ENCODE results near the gene ANO9. TPM values are rescaled to one million over a fixed set of nuclear protein-coding genes. Genes with fewer than 3 reads are reported as not detected.
A peak's percentile ranks its signal among the peaks of the same experiment; 100 is the strongest.

Gene ANO9
- total RNA-seq, 3 donors from 2014 or later, result 0.32 to 14.2 (median 9.8) TPM

DNA sequence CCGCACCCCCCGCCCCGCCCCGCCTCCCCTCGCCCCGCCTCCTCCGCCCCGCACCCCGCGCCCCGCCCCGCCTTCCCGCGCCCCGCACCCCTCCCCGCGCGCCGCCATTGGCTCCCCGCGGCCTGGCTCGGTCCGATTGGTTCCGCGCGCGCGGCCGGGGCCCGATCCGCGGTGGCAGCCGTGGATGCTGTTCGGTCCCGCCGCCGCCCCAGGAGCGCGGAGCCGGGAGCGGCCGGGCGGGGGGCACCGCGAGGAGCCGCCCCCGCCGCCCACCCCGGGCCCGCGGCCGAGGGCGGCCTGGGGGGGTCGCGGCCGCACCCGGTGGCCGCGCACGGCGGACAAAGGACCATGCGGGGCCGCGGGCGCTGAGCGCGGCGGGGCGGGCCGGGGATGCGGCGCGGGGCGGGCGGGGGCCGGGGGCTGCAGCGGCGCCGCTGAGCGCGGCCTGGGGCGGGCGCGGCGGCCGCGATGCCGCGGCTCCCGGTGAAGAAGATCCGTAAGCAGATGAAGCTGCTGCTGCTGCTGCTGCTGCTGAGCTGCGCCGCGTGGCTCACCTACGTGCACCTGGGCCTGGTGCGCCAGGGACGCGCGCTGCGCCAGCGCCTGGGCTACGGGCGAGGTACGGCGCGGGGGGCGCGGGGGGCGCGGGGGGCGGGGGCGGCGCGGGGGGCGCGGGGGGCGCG, 72.3 kb downstream of the ANO9 start, which contains the start of gene B4GALNT4:
Gene B4GALNT4, plus strand, starts transcription at position 164 of the 683 bp plus-strand sequence. Its CDS starts 305 bp downstream, at position 469.
- intact Hi-C loops (cut with DNase I; ENCODE audit: low total_unique reads), result no loop called here
- no peaks in the 10 kb centered on the region for H3K36me3 ChIP-seq
- TF ChIP-seq POLR2AphosphoS5 (IDR thresholded peaks at IDR 0.05) (no peak), POLR2A (IDR thresholded peaks at IDR 0.05) (no peak)
- TF ChIP-seq, protein P1, sequence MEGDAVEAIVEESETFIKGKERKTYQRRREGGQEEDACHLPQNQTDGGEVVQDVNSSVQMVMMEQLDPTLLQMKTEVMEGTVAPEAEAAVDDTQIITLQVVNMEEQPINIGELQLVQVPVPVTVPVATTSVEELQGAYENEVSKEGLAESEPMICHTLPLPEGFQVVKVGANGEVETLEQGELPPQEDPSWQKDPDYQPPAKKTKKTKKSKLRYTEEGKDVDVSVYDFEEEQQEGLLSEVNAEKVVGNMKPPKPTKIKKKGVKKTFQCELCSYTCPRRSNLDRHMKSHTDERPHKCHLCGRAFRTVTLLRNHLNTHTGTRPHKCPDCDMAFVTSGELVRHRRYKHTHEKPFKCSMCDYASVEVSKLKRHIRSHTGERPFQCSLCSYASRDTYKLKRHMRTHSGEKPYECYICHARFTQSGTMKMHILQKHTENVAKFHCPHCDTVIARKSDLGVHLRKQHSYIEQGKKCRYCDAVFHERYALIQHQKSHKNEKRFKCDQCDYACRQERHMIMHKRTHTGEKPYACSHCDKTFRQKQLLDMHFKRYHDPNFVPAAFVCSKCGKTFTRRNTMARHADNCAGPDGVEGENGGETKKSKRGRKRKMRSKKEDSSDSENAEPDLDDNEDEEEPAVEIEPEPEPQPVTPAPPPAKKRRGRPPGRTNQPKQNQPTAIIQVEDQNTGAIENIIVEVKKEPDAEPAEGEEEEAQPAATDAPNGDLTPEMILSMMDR (IDR thresholded peaks at IDR 0.05), result no peak
- H3K27ac ChIP-seq, result no peak within 1 kb of the TSS
- H3K27me3 ChIP-seq, result peaks cover 0 to 28% of the 10 kb centered on the region in 2 donors
- no peaks in the 10 kb centered on the region for H3K9me3 ChIP-seq
- peaks cover 0 to 4% of the 10 kb centered on the region in 2 donors for H3K4me1 ChIP-seq
- peak within 1 kb of the TSS in 2 of 3 donors; percentile 49 to 68 for H3K4me3 ChIP-seq
- no peak for DNase-seq (ENCODE audit: low spot score in 2 of 2)

DNA sequence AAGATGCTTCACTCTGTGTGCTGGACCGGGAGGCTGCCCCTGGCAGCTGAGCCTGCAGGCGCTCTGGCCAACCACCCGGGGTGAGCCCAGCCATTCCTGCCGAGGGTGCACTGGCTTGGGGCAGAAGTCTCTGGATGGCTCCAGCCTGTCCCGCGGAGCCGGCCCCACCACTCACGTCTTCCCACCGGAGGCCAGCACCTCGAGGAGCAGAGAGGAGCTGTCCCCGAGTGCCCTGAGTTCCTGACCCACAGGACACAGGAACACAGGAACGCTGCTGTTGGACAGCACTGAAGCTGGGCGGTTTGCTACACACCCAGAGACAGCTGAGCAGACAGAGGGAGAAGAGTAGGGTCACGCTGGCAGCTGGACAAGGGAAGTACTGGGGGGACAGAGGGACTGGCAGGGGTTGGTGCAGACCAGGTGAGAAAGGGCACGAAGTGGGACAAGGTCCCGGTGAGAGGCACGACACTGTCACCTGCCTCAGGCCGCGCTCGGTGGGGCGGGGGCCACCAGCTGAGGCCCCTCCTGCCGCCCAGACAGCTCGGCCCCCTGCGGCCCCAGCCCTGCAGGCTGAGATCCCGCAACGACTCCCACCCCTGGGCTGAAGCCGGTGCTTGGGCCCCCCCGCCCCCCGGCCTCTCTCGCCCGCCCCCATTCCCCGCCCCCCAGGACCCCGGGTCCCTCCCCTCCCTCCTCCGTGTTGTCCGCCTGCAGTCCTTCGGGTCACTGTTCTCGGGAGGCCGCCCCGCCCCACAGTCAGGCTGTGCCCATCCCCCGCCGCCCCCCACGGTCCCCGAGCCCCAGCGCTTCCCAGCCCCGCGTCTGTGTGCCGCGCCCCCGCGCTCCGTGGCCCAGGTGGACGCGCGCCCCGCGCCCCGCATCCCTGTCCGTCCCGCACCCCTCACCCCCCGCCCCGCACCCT, 73.1 kb downstream of the ANO9 start:
- Histone ChIP-seq H3K9me3 (no peaks in the 10 kb centered on the region), H3K4me1 (peaks cover 0 to 4% of the 10 kb centered on the region in 2 donors), H3K27ac (no peak overlapping the region), H3K27me3 (peaks cover 0 to 32% of the 10 kb centered on the region in 2 donors), H3K4me3 (peak overlapping the region in 2 of 3 donors; percentile 49 to 68), H3K36me3 (no peaks in the 10 kb centered on the region)
- intact Hi-C loops (cut with DNase I; ENCODE audit: low total_unique reads), result no loop called here
- DNase-seq (ENCODE audit: low spot score in 2 of 2), result no peak
- TF ChIP-seq POLR2A (IDR thresholded peaks at IDR 0.05) (no peak), POLR2AphosphoS5 (IDR thresholded peaks at IDR 0.05) (no peak)
- TF ChIP-seq, protein P1 (IDR thresholded peaks at IDR 0.05), result no peak

DNA sequence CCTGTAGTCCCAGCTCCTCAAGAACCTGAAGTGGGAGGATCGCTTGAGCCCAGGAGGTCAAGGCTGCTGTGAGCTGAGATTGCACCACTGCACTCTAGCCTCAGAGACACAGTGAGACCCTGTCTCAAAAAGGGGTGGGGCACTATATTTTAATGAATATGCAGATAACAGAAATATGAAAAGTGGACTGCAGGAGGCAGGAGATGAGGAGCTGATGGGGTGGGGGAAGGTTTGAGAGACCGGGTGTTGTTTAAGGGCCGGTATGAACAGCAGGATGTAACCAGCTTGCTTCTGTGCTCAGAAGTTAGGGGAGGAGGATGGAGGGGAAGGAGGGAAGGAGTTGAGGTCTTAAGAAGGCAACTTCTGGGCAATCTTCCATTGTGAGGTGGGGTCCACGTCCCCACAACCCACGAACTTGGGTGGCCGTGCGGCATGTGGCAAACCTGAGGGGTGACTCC, 73.8 kb downstream of the ANO9 start:
- no peaks in the 10 kb centered on the region for H3K9me3 ChIP-seq
- H3K4me1 ChIP-seq, result peaks cover 0 to 4% of the 10 kb centered on the region in 2 donors
- peaks cover 0 to 32% of the 10 kb centered on the region in 2 donors for H3K27me3 ChIP-seq
- no peaks in the 10 kb centered on the region for H3K36me3 ChIP-seq
- no peak overlapping the region for H3K27ac ChIP-seq
- H3K4me3 ChIP-seq, result peak overlapping the region in 1 of 3 donors; percentile 68
- no peak for DNase-seq (ENCODE audit: low spot score in 2 of 2)
- intact Hi-C loops (cut with DNase I; ENCODE audit: low total_unique reads), result no loop called here
- TF ChIP-seq POLR2AphosphoS5 (IDR thresholded peaks at IDR 0.05) (no peak), POLR2A (IDR thresholded peaks at IDR 0.05) (no peak)

Other genes with a start within 250 kb of the ANO9 start
- gene SCGB1C1, start 248.9 kb downstream of the ANO9 start, total RNA-seq, result not detected
- gene BET1L, start 234.6 kb downstream of the ANO9 start, total RNA-seq, result 10 to 100 TPM; 25.6 to 30.4 (median 28.5) TPM
- gene RIC8A, start 234.3 kb downstream of the ANO9 start, total RNA-seq, result 10 to 100 TPM; 76.5 to 90.8 (median 77.0) TPM
- 10 to 100 TPM; 17.3 to 21.4 (median 19.3) TPM for gene SIRT3, start 205.7 kb downstream of the ANO9 start, total RNA-seq
- 100 to 1,000 TPM in 2 of 3 donors, 10 to 100 TPM in 1; 96.0 to 114 (median 106) TPM for gene PSMD13, start 205.0 kb downstream of the ANO9 start, total RNA-seq
- 1 to 10 TPM in 2 of 3 donors, under 1 TPM in 1; 0.59 to 3.7 (median 2.0) TPM for gene NLRP6, start 163.6 kb downstream of the ANO9 start, total RNA-seq
- gene PGGHG, start 152.9 kb downstream of the ANO9 start, total RNA-seq, result 10 to 100 TPM; 13.0 to 63.9 (median 37.3) TPM
- not detected for gene IFITM5, start 142.5 kb downstream of the ANO9 start, total RNA-seq
- 100 to 1,000 TPM in 2 of 3 donors, 10 to 100 TPM in 1; 81.4 to 404 (median 129) TPM for gene IFITM2, start 134.2 kb downstream of the ANO9 start, total RNA-seq
- 100 to 1,000 TPM; 129 to 321 (median 142) TPM for gene IFITM1, start 128.0 kb downstream of the ANO9 start, total RNA-seq
- gene IFITM3, start 121.2 kb downstream of the ANO9 start, total RNA-seq, result 100 to 1,000 TPM; 158 to 361 (median 195) TPM
- 10 to 100 TPM in 1 of 3 donors, 1 to 10 TPM in 1, under 1 TPM in 1; 0.48 to 11.3 (median 8.2) TPM for gene B4GALNT4, start 72.5 kb downstream of the ANO9 start, total RNA-seq
- gene PKP3, start 47.8 kb downstream of the ANO9 start, total RNA-seq, result 10 to 100 TPM in 2 of 3 donors, under 1 TPM in 1; 0.32 to 60.9 (median 36.7) TPM
- 10 to 100 TPM; 37.3 to 49.8 (median 46.5) TPM for gene SIGIRR, start 27.0 kb downstream of the ANO9 start, total RNA-seq
- gene PTDSS2, start 8.3 kb upstream of the ANO9 start, total RNA-seq, result 10 to 100 TPM; 23.8 to 53.7 (median 33.1) TPM
- gene RNH1, start 65.2 kb upstream of the ANO9 start, total RNA-seq, result 100 to 1,000 TPM; 139 to 249 (median 209) TPM
- gene HRAS, start 93.6 kb upstream of the ANO9 start, total RNA-seq, result 10 to 100 TPM; 33.2 to 50.1 (median 33.4) TPM
- 1 to 10 TPM in 2 of 3 donors, under 1 TPM in 1; 0.16 to 1.6 (median 1.3) TPM for gene LRRC56, start 95.5 kb upstream of the ANO9 start, total RNA-seq
- gene LMNTD2, start 118.7 kb upstream of the ANO9 start, total RNA-seq, result 1 to 10 TPM; 2.6 to 6.1 (median 5.2) TPM
- 10 to 100 TPM in 2 of 3 donors, 1 to 10 TPM in 1; 7.5 to 58.5 (median 33.1) TPM for gene RASSF7, start 119.0 kb upstream of the ANO9 start, total RNA-seq
- 10 to 100 TPM; 18.6 to 22.1 (median 21.3) TPM for gene PHRF1, start 134.5 kb upstream of the ANO9 start, total RNA-seq
- gene IRF7, start 173.9 kb upstream of the ANO9 start, total RNA-seq, result 10 to 100 TPM; 13.3 to 29.9 (median 27.9) TPM
- 1 to 10 TPM in 1 of 3 donors, not detected in 2; 6.2 TPM for gene CDHR5, start 182.9 kb upstream of the ANO9 start, total RNA-seq
- not detected for gene SCT, start 185.2 kb upstream of the ANO9 start, total RNA-seq
- gene DRD4, start 195.3 kb upstream of the ANO9 start, total RNA-seq, result under 1 TPM in 1 of 3 donors, not detected in 2; 0.29 TPM

Data from breast epithelium (tissue), 4 donors.